Right atrium auricular region (tissue), 2 donors: Measurements from ENCODE around the gene OLFML1. TPM values are rescaled to one million over a fixed set of nuclear protein-coding genes. Genes with fewer than 3 reads are reported as not detected.

Experiments
- DNase-seq: peaks from one replicate; pipeline ENCODE4 v3.0.0-alpha.2; 2019; ENCODE audit warnings: low spot score
- H3K27ac ChIP-seq, 2 donors: fragments of 200-600 bp; sonication (generic); 1 replicate in 1 of 2; 2 replicates in 1 of 2; pipeline ENCODE4 v1.5.1; 2016 to 2019
- H3K27me3 ChIP-seq, 2 donors: fragments of 200-600 bp; sonication (generic); one replicate each; pipeline versions ENCODE4 v1.5.1 to v1.6.0; 2017 to 2019
- H3K36me3 ChIP-seq: fragments of 200-600 bp; sonication (generic); one replicate; pipeline ENCODE4 v1.5.1; 2016
- H3K4me1 ChIP-seq, 2 donors: fragments of 200-600 bp; sonication (generic); one replicate each; pipeline versions ENCODE4 v1.5.1 to v1.6.0; 2017 to 2019
- H3K4me3 ChIP-seq, 2 donors: fragments of 200-600 bp; sonication (generic); 1 replicate in 1 of 2; 2 replicates in 1 of 2; pipeline ENCODE4 v1.5.1; 2017 to 2019; ENCODE audit warnings: mild to moderate bottlenecking in 1 of 2, moderate library complexity in 1 of 2
- H3K9me3 ChIP-seq, 2 donors: fragments of 200-600 bp; sonication (generic); one replicate each; pipeline ENCODE4 v1.5.1; 2019
- total RNA-seq, 2 donors: library from RNA; depleted of rRNA; stranded (reverse); fragments of >200 nt; gene quantifications; one replicate each; pipeline ENCODE4 v1.1.0, GENCODE V29; 2016
- TF ChIP-seq, protein P1 (sequence below), 2 donors: fragments of 200-600 bp; sonication (generic); IDR thresholded peaks; one replicate each; pipeline ENCODE4 v1.5.1; 2019; ENCODE audit warnings: antibody characterized with exemption in 2 of 2

The OLFML1 gene
- total RNA-seq, 2 donors from 2014 or later, result 4.6 to 7.7 TPM

DNA sequence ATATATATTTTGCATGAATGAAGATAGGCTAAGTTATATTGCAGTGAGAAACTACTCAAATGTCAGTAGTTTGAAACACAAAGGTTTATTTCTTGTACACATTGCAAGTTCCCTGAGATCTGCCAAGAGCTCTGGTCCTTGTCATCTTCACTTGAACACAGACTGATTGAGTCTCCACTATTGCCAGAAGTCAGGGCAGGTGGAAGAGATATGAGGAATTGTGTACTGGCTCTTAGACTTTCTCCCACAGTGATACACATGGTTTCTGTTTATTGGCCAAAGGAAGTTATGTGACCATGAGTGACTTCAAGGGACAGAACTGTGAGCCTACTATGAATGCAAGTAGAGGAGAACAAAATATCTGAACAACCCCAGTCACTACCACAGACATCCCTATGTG, 72.7 kb downstream of the OLFML1 start:
- no peak overlapping the region for H3K4me3 ChIP-seq
- DNase-seq, result no peak
- H3K9me3 ChIP-seq, result no peaks in the 10 kb centered on the region
- H3K27me3 ChIP-seq, result no peaks in the 10 kb centered on the region
- TF ChIP-seq, protein P1, sequence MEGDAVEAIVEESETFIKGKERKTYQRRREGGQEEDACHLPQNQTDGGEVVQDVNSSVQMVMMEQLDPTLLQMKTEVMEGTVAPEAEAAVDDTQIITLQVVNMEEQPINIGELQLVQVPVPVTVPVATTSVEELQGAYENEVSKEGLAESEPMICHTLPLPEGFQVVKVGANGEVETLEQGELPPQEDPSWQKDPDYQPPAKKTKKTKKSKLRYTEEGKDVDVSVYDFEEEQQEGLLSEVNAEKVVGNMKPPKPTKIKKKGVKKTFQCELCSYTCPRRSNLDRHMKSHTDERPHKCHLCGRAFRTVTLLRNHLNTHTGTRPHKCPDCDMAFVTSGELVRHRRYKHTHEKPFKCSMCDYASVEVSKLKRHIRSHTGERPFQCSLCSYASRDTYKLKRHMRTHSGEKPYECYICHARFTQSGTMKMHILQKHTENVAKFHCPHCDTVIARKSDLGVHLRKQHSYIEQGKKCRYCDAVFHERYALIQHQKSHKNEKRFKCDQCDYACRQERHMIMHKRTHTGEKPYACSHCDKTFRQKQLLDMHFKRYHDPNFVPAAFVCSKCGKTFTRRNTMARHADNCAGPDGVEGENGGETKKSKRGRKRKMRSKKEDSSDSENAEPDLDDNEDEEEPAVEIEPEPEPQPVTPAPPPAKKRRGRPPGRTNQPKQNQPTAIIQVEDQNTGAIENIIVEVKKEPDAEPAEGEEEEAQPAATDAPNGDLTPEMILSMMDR (IDR thresholded peaks at IDR 0.05), result no peak
- no peak overlapping the region for H3K27ac ChIP-seq
- H3K36me3 ChIP-seq, result no peaks in the 10 kb centered on the region
- H3K4me1 ChIP-seq, result peaks cover 0 to 7% of the 10 kb centered on the region in 2 donors

DNA sequence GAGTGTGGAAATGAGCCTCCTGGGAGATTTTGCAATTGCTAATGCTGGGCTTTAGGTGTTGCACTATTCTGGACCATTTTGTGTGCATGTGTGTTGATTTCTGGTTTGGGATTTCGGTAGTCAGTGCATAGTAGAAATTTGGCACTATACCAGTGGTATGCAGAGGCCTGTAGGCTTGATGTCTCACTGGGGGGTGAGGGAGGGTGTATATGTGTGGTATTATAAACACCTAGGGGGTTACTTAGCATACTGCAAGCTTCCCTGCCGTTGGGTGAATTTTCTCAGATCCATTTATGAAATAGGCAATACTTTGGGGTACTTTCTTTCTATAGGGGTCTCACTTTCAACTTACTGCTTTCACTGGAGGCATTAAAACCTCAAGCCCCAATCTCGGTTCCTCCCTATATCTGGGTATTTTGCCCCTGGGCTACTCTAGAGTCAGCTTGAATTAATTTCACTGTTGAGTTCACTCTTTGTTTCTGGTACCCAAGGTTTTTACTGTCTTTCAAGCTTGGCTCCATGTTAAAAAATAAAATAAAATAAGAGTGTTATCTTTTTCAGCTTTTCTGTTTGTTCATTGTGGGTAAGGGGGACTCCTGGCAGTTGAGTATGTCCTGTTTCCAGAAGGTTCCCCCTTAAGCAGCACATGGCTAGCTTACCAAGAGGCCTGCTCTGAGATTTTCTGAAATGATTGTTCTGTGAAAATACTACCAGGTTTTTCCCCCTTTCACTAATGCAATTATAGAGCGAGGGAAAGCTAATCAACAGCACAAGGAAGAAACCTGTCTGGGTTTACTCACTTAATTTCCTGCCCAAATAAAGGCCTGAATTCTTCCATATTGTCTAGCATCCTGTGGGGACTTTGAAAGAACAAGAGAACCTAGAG, 74.3 kb downstream of the OLFML1 start:
- no peak overlapping the region for H3K4me3 ChIP-seq
- no peak for DNase-seq
- no peaks in the 10 kb centered on the region for H3K9me3 ChIP-seq
- H3K27me3 ChIP-seq, result no peaks in the 10 kb centered on the region
- H3K27ac ChIP-seq, result no peak overlapping the region
- TF ChIP-seq, protein P1 (IDR thresholded peaks at IDR 0.05), result no peak
- peaks cover 0 to 7% of the 10 kb centered on the region in 2 donors for H3K4me1 ChIP-seq
- H3K36me3 ChIP-seq, result no peaks in the 10 kb centered on the region

Other genes with a start within 250 kb of the OLFML1 start
- under 1 TPM; 0.16 to 0.74 TPM for gene SYT9, start 233.6 kb upstream of the OLFML1 start, total RNA-seq
- gene PPFIBP2, start 28.5 kb downstream of the OLFML1 start, total RNA-seq, result 10 to 100 TPM; 13.0 to 24.0 TPM
- 1 to 10 TPM; 1.5 to 4.0 TPM for gene CYB5R2, start 188.0 kb downstream of the OLFML1 start, total RNA-seq
- not detected for gene OVCH2, start 221.0 kb downstream of the OLFML1 start, total RNA-seq